Rectal smooth muscle tissue (tissue), 1 donor: ENCODE measurements around the gene PABPC4L.
"Not testable (repeated sequence)": the region's sequence is repeated elsewhere in the genome, so short reads cannot be mapped to it uniquely, and the experiment has no call there.

Source experiments
- H3K27ac ChIP-seq: one replicate; pipeline ENCODE4 v1.7.0; 2013; ENCODE audit warnings: low read depth, low read length, inconsistent platforms
- H3K27me3 ChIP-seq: one replicate; pipeline ENCODE4 v1.7.0; 2013; ENCODE audit warnings: low read length; ENCODE audit not compliant: control insufficient read depth, insufficient read depth
- H3K36me3 ChIP-seq: one replicate; pipeline ENCODE4 v1.7.0; 2013; ENCODE audit warnings: low read length; ENCODE audit not compliant: control insufficient read depth, insufficient read depth
- H3K4me1 ChIP-seq: one replicate; pipeline ENCODE4 v1.7.0; 2013; ENCODE audit warnings: low read length; ENCODE audit not compliant: control insufficient read depth, insufficient read depth
- H3K4me3 ChIP-seq: one replicate; pipeline ENCODE4 v1.7.0; 2013; ENCODE audit warnings: low read length
- H3K9ac ChIP-seq: one replicate; pipeline ENCODE4 v1.7.0; 2013; ENCODE audit warnings: low read length

PABPC4L gene

DNA sequence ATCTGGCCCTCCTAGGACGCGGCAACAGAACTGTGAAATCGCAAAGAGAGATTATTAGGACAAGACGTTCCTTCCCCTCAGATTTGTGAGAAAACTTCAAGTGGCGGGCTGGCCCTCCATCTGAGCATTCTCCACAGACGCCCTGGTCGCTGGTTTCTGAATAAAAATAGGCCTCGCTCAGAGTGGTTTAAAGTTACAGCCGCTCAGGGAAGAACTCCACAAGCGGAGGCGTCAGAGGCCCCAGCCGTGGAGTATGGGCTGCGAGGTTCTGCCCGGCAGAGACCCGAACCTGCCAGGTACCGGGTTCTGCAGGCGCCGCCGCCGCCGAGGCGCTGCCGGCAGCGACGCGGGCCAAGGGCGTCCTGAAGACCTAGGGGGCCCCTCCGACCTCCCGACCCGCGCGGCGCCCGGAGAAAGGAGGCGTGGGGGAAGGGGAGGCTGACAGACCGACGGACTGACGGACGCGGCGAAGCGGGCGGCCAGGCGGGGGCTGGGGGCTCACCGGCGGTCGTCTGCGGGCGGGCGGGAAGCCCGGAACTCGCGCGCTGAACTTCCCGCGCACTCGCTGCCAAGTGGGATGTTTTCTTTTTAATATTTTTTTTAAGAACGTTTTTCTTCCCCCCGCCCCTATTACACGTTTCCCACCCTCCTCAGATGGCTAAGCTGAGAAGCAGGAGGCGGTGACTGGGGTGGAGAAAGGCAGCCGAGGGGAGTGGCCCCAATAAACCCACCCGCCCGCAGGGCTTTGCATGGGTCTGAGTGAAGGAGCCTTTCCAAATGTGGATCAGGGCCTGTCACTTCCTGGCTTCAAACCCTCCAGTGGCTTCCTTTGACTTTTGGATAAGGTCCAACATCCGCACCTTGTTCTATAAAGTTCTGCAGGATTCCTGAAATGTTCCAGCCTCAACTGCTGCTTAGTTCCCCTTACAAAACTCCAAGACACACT lies at the start of gene PABPC4L:
Gene PABPC4L (minus strand): TSS at position 574 of the 946 bp plus-strand sequence. CDS start 770 bp downstream, outside the sequence.
- Histone ChIP-seq H3K9ac (peak within 1 kb of the TSS; percentile 19), H3K4me1 (peaks cover 4% of the 10 kb centered on the region), H3K27me3 (no peaks in the 10 kb centered on the region), H3K36me3 (no peaks in the 10 kb centered on the region), H3K27ac (peak within 1 kb of the TSS; percentile 45), H3K4me3 (peak within 1 kb of the TSS; percentile 57)

- Histone ChIP-seq H3K4me3 (no peak overlapping the region), H3K27ac (no peak overlapping the region), H3K9ac (no peak overlapping the region), H3K27me3 (no peaks in the 10 kb centered on the region), H3K4me1 (no peaks in the 10 kb centered on the region), H3K36me3 (no peaks in the 10 kb centered on the region)
Measured at GRCh38 chr4:134251322-134251721, 49.7 kb upstream of the PABPC4L start.

DNA sequence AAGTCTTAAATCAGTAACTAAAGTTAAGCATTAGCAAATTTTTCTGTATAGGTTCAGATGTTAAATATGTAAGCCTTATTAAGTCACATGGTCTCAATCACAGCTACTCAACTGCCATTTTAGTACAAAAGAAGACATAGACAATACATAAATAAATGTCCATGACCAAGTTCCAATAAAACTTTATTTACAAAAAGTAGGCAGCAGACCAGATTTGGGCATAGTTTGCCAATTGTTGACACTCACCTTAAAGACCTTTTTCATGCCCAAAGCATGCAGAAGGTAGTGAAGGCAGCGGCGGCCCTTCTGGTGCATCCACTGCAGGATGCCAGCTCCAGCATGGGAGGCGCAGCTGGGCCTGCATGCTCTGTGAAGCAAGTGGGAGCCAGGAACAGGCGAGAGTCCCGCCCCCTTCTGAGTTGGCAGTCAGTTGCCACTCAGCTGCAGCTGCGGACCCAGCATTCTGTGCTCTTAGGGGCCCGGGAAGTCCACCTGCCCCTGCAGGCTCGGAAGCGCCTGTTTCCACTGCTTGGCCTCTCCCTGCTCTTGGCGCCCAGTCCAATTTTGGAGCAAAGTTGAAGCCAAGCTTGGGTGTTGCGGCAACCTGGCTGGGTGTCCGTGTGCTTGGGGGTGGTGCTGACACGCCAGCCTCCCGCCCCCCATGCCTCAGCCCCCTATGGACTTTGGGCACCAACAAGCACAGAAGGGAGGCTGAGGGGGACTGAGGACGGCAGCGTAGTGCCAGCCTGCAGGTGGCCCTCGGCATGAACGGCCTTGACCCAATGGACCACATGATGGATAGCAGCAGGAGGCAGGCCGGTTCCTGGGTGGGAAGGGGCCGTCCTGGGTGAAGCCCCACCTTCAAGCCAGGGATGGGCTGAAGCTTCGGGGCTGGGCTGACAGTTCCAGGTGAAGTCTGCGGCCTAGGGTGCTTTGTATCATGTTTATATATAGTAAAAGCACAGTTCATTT lies 42.4 kb upstream of the PABPC4L start:
- Histone ChIP-seq H3K4me3 (no peak overlapping the region), H3K9ac (no peak overlapping the region), H3K36me3 (no peaks in the 10 kb centered on the region), H3K27me3 (no peaks in the 10 kb centered on the region), H3K4me1 (no peaks in the 10 kb centered on the region), H3K27ac (no peak overlapping the region)

- no peaks in the 10 kb centered on the region for H3K36me3 ChIP-seq
- no peak overlapping the region for H3K27ac ChIP-seq
- no peak overlapping the region for H3K4me3 ChIP-seq
- no peaks in the 10 kb centered on the region for H3K27me3 ChIP-seq
- H3K9ac ChIP-seq, result no peak overlapping the region
- peaks cover 3% of the 10 kb centered on the region for H3K4me1 ChIP-seq
Measured at GRCh38 chr4:134219043-134219442, 17.5 kb upstream of the PABPC4L start.

GRCh38 chr4:134216411-134216810 lies 14.8 kb upstream of the PABPC4L start:
- Histone ChIP-seq H3K4me1 (peaks cover 3% of the 10 kb centered on the region), H3K27ac (no peak overlapping the region), H3K27me3 (no peaks in the 10 kb centered on the region), H3K36me3 (no peaks in the 10 kb centered on the region), H3K4me3 (no peak overlapping the region), H3K9ac (no peak overlapping the region)

DNA sequence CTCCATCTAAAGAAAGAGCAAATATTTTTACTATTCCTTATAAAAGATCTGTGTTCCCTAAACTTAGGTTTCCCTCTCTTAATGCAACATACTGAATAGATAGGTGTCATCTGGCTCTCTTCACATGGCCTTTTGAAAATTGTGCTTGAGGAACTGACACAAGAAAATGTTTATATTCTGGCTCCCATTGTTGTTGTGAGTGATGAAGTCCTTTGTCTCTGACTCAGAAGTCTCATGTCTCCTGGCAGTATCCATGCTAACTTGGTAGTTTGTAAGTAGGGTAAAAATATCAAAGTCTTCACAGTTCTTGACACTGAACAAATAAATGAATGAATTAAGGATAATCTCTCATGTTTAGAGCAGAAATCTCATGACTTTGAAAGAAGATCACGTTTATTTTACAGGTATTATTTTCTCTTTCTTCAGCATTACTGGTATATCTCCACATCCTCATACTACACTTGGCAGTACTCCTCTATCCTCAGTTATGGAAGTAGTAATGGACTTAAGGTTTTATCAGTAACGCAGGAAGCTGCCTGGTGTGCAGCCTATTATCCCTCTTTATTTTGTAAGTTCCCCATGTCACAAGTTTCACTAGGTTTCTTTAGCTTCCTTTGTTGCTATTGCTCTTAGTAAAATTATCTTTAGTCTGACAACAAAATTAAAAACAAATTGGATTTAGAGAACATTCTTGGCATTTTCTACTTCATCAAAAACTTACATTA lies 14.2 kb upstream of the PABPC4L start:
- Histone ChIP-seq H3K27ac (no peak overlapping the region), H3K4me3 (no peak overlapping the region), H3K4me1 (peaks cover 3% of the 10 kb centered on the region), H3K27me3 (no peaks in the 10 kb centered on the region), H3K9ac (no peak overlapping the region), H3K36me3 (no peaks in the 10 kb centered on the region)

DNA sequence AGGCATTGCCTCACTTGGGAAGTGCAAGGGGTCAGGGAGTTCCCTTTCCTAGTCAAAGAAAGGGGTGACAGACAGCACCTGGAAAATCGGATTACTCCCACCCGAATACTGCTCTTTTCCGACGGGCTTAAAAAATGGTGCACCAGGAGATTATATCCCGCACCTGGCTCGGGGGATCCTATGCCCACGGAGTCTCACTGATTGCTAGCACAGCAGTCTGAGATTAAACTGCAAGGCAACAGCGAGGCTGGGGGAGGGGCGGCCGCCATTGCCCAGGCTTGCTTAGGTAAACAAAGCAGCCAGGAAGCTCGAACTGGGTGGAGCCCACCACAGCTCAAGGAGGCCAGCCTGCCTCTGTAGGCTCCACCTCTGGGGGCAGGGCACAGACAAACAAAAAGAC lies 6.4 kb upstream of the PABPC4L start:
- H3K36me3 ChIP-seq, H3K27me3 ChIP-seq, H3K4me1 ChIP-seq, H3K27ac ChIP-seq, H3K4me3 ChIP-seq, H3K9ac ChIP-seq: not testable (repeated sequence)

GRCh38 chr4:134202166-134202956 lies 772 bp upstream of the PABPC4L start:
- no peaks in the 10 kb centered on the region for H3K27me3 ChIP-seq
- no peak overlapping the region for H3K27ac ChIP-seq
- no peak overlapping the region for H3K9ac ChIP-seq
- peaks cover 4% of the 10 kb centered on the region for H3K4me1 ChIP-seq
- no peaks in the 10 kb centered on the region for H3K36me3 ChIP-seq
- H3K4me3 ChIP-seq, result peak overlapping the region; percentile 57

DNA sequence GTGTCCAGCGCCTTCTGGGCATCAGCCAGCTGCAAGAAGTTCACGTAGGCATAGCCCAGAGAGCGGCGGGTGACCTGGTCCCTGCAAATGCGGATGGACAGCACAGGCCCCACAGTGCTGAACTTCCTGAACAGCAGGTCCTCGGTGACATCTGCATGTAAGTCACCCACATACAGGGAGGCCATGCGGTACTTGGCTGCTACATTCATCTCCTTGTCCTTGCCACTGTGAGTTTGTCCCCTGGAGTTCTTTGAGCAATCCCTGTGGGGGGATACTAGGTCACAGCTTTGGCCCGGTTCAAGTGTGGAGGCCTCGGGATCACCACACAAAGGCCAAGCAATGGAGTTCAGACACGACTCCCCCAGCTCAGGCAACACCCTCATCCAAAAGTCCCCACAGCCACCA lies 776 bp downstream of the PABPC4L start:
- Histone ChIP-seq H3K4me3 (peak overlapping the region; percentile 57), H3K4me1 (peaks cover 4% of the 10 kb centered on the region), H3K36me3 (no peaks in the 10 kb centered on the region), H3K9ac (peak overlapping the region; percentile 19), H3K27me3 (no peaks in the 10 kb centered on the region), H3K27ac (peak overlapping the region; percentile 45)

GRCh38 chr4:134189949-134190348 lies 11.6 kb downstream of the PABPC4L start:
- no peaks in the 10 kb centered on the region for H3K36me3 ChIP-seq
- no peak overlapping the region for H3K4me3 ChIP-seq
- no peak overlapping the region for H3K9ac ChIP-seq
- H3K4me1 ChIP-seq, result no peaks in the 10 kb centered on the region
- H3K27ac ChIP-seq, result no peak overlapping the region
- no peaks in the 10 kb centered on the region for H3K27me3 ChIP-seq

DNA sequence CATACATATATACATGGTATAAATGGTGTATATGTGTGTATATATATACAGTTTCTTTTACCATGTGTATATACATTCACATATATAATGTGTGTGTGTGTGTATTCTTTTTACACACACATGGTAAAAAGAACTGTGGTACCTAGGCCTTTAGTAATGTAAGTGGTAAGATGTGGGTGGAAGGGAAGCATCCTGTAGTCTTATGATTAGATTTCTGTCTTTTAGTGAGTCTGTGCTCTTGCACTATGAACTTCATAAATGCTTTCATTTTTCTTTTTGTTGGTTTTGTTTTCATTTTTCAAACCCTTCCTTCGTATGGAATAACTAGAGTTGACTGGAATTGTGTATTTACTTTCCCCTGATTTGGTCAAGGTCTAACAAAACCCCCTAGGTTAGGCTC lies 12.1 kb downstream of the PABPC4L start:
- Histone ChIP-seq H3K27ac (no peak overlapping the region), H3K9ac (no peak overlapping the region), H3K27me3 (no peaks in the 10 kb centered on the region), H3K4me1 (no peaks in the 10 kb centered on the region), H3K4me3 (no peak overlapping the region), H3K36me3 (no peaks in the 10 kb centered on the region)
